Pulmonary artery endothelial cell (primary cell): Measurements from ENCODE around the gene MAPKBP1. TPM values are rescaled to one million over a fixed set of nuclear protein-coding genes. Genes with fewer than 3 reads are reported as not detected.

ENCODE experiments used
- DNase-seq: peaks from one replicate; pipeline ENCODE4 v3.0.0-alpha.2; 2011; ENCODE audit warnings: low read depth, low spot score
- total RNA-seq: library from RNA; depleted of rRNA; stranded (reverse); fragments of >200 nt; gene quantifications from 2 replicates; pipeline ENCODE4 v1.2.3, GENCODE V29; 2014

MAPKBP1 gene
- total RNA-seq, 1 donor from 2014 or later: 18.5 TPM

- no peak for DNase-seq
Measured at GRCh38 chr15:41847981-41848380, 73.7 kb downstream of the MAPKBP1 start.

- DNase-seq: no peak
Measured at GRCh38 chr15:41848631-41849030, 74.3 kb downstream of the MAPKBP1 start.

- DNase-seq: no peak
Measured at GRCh38 chr15:41849204-41849603, 74.9 kb downstream of the MAPKBP1 start.

- no peak for DNase-seq
Measured at GRCh38 chr15:41849861-41850260, 75.6 kb downstream of the MAPKBP1 start.

- DNase-seq: no peak
Measured at GRCh38 chr15:41850482-41851166, 76.3 kb downstream of the MAPKBP1 start.

GRCh38 chr15:41851167-41851523, 76.9 kb downstream of the MAPKBP1 start:
- no peak for DNase-seq

- no peak for DNase-seq
Measured at GRCh38 chr15:41851755-41852370, 77.6 kb downstream of the MAPKBP1 start.

GRCh38 chr15:41852736-41853590, 78.7 kb downstream of the MAPKBP1 start:
- no peak for DNase-seq

- DNase-seq: no peak
Measured at GRCh38 chr15:41853831-41854230, 79.5 kb downstream of the MAPKBP1 start.

GRCh38 chr15:41854443-41854842, 80.2 kb downstream of the MAPKBP1 start:
- no peak for DNase-seq

- no peak for DNase-seq
Measured at GRCh38 chr15:41855261-41855961, 81.1 kb downstream of the MAPKBP1 start.

GRCh38 chr15:41856262-41856661, 82.0 kb downstream of the MAPKBP1 start:
- no peak for DNase-seq

GRCh38 chr15:41856716-41857115, 82.4 kb downstream of the MAPKBP1 start:
- DNase-seq: no peak

GRCh38 chr15:41857316-41857715, 83.0 kb downstream of the MAPKBP1 start:
- DNase-seq: no peak

GRCh38 chr15:41858756-41859155, 84.5 kb downstream of the MAPKBP1 start:
- DNase-seq: no peak

- no peak for DNase-seq
Measured at GRCh38 chr15:41860049-41860828, 86.0 kb downstream of the MAPKBP1 start.

- no peak for DNase-seq
Measured at GRCh38 chr15:41861736-41862356, 87.6 kb downstream of the MAPKBP1 start.

- no peak for DNase-seq
Measured at GRCh38 chr15:41862515-41863116, 88.3 kb downstream of the MAPKBP1 start.

- no peak for DNase-seq
Measured at GRCh38 chr15:41865490-41866055, 91.3 kb downstream of the MAPKBP1 start.

GRCh38 chr15:41866263-41866703, 92.0 kb downstream of the MAPKBP1 start:
- no peak for DNase-seq
